Mesenchymal stem cell (in vitro differentiated cells and primary cell): ENCODE data around the gene CCP110.
"Not testable (repeated sequence)": the region's sequence is repeated elsewhere in the genome, so short reads cannot be mapped to it uniquely, and the experiment has no call there.

Source experiments
- DNase-seq: peaks from one replicate; pipeline ENCODE4 v3.0.0-alpha.2; 2013
- H2AFZ ChIP-seq: one replicate; pipeline ENCODE4 v1.6.1; 2013; ENCODE audit warnings: low read depth, mild to moderate bottlenecking, control low read depth, inconsistent platforms, low read length, moderate library complexity
- H2AK5ac ChIP-seq: 2 replicates; pipeline ENCODE4 v1.6.1; 2013; ENCODE audit warnings: low read length, moderate library complexity, mild to moderate bottlenecking, inconsistent platforms; ENCODE audit not compliant: severe bottlenecking
- H2BK120ac ChIP-seq: one replicate; pipeline ENCODE4 v1.6.1; 2013; ENCODE audit warnings: low read depth, mild to moderate bottlenecking, inconsistent platforms, low read length, moderate library complexity
- H2BK12ac ChIP-seq, 2 experiments: one replicate each; pipeline ENCODE4 v1.6.1; 2013; ENCODE audit warnings: inconsistent platforms in 2 of 2, low read length in 2 of 2, mild to moderate bottlenecking in 2 of 2, moderate library complexity in 2 of 2, control low read depth in 1 of 2
- H2BK15ac ChIP-seq: one replicate; pipeline ENCODE4 v1.6.1; 2013; ENCODE audit warnings: mild to moderate bottlenecking, low read depth, inconsistent platforms; ENCODE audit not compliant: poor library complexity, severe bottlenecking
- H2BK5ac ChIP-seq: 2 replicates; pipeline ENCODE4 v1.6.1; 2013; ENCODE audit warnings: low read depth, mild to moderate bottlenecking, low read length, control low read depth, inconsistent platforms; ENCODE audit not compliant: poor library complexity, severe bottlenecking
- H3K14ac ChIP-seq, 2 experiments: one replicate each; pipeline ENCODE4 v1.6.1; 2013; ENCODE audit warnings: inconsistent platforms in 2 of 2, low read length in 2 of 2, control low read depth in 1 of 2, mild to moderate bottlenecking in 1 of 2, moderate library complexity in 1 of 2
- H3K18ac ChIP-seq, 2 experiments: one replicate each; pipeline ENCODE4 v1.6.1; 2013; ENCODE audit warnings: inconsistent platforms in 2 of 2, low read length in 2 of 2, control low read depth in 1 of 2, low read depth in 1 of 2, mild to moderate bottlenecking in 1 of 2
- H3K23ac ChIP-seq, 2 experiments: one replicate each; pipeline ENCODE4 v1.6.1; 2013; ENCODE audit warnings: inconsistent platforms in 2 of 2, low read length in 2 of 2, mild to moderate bottlenecking in 2 of 2, moderate library complexity in 2 of 2, control low read depth in 1 of 2
- H3K27ac ChIP-seq: 2 replicates; pipeline ENCODE4 v1.5.1; 2013; ENCODE audit warnings: mild to moderate bottlenecking, moderate library complexity, low read length, control low read depth, inconsistent platforms; ENCODE audit not compliant: poor library complexity, severe bottlenecking
- H3K27me3 ChIP-seq, 2 experiments: 2 replicates each; pipeline versions ENCODE4 v1.6.1 to v1.7.0; 2013; ENCODE audit warnings: low read length in 2 of 2, mild to moderate bottlenecking in 2 of 2, moderate library complexity in 2 of 2, control low read depth in 1 of 2, inconsistent platforms in 1 of 2; ENCODE audit not compliant: control insufficient read depth in 1 of 2, insufficient read depth in 1 of 2
- H3K36me3 ChIP-seq, 2 experiments: 2 replicates each; pipeline versions ENCODE4 v1.6.1 to v1.7.0; 2013; ENCODE audit warnings: low read length in 2 of 2, control low read depth in 1 of 2, inconsistent platforms in 1 of 2, low read depth in 1 of 2, mild to moderate bottlenecking in 1 of 2; ENCODE audit not compliant: insufficient read depth in 2 of 2, control insufficient read depth in 1 of 2
- H3K4ac ChIP-seq, 2 experiments: one replicate each; pipeline ENCODE4 v1.6.1; 2013; ENCODE audit warnings: inconsistent platforms in 2 of 2, low read length in 2 of 2, mild to moderate bottlenecking in 2 of 2, moderate library complexity in 2 of 2, control low read depth in 1 of 2, low read depth in 1 of 2
- H3K4me1 ChIP-seq: 2 replicates; pipeline ENCODE4 v1.6.1; 2013; ENCODE audit warnings: low read depth, low read length, control low read depth; ENCODE audit not compliant: control insufficient read depth, insufficient read depth
- H3K4me2 ChIP-seq: 2 replicates; pipeline ENCODE4 v1.6.1; 2013; ENCODE audit warnings: low read length, mild to moderate bottlenecking, inconsistent platforms; ENCODE audit not compliant: poor library complexity, severe bottlenecking
- H3K4me3 ChIP-seq, 2 experiments: 2 replicates each; pipeline versions ENCODE4 v1.5.1 to v1.7.0; 2013; ENCODE audit warnings: low read length in 2 of 2, mild to moderate bottlenecking in 2 of 2, control low read depth in 1 of 2, low read depth in 1 of 2; ENCODE audit not compliant: insufficient read depth in 1 of 2
- H3K79me1 ChIP-seq: replicated peaks from 2 replicates; pipeline ENCODE4 v1.6.1; 2013; ENCODE audit warnings: mild to moderate bottlenecking, control low read depth, low read length, inconsistent platforms; ENCODE audit not compliant: poor library complexity, severe bottlenecking
- H3K9ac ChIP-seq: 2 replicates; pipeline ENCODE4 v1.7.0; 2013; ENCODE audit warnings: mild to moderate bottlenecking, low read length, moderate library complexity
- H3K9me3 ChIP-seq: 2 replicates; pipeline ENCODE4 v1.7.0; 2013; ENCODE audit warnings: mild to moderate bottlenecking, low read length; ENCODE audit not compliant: control insufficient read depth
- H4K8ac ChIP-seq: one replicate; pipeline ENCODE4 v1.6.1; 2013; ENCODE audit warnings: inconsistent platforms, mild to moderate bottlenecking, low read length, moderate library complexity
- H4K91ac ChIP-seq: one replicate; pipeline ENCODE4 v1.6.1; 2013; ENCODE audit warnings: mild to moderate bottlenecking, low read length, inconsistent platforms
- WGBS: methylation state at CpG from one replicate; pipeline ENCODE4 v1.1.7; 2013; ENCODE audit warnings: mixed read lengths; 5-methylcytosine and 5-hydroxymethylcytosine counted together

Gene CCP110

GRCh38 chr16:19543278-19543996, 19.7 kb downstream of the CCP110 start:
- H2BK5ac ChIP-seq, H3K27ac ChIP-seq, DNase-seq, H2BK12ac ChIP-seq, H4K8ac ChIP-seq, H2BK120ac ChIP-seq, H3K4me1 ChIP-seq, H3K23ac ChIP-seq, H4K91ac ChIP-seq, H3K9ac ChIP-seq, H3K4me3 ChIP-seq, H2AK5ac ChIP-seq, H3K4me2 ChIP-seq, H2AFZ ChIP-seq, H3K27me3 ChIP-seq, H3K14ac ChIP-seq, H3K18ac ChIP-seq, H3K79me1 ChIP-seq, H3K4ac ChIP-seq, H3K9me3 ChIP-seq, H2BK15ac ChIP-seq: not testable (repeated sequence)
- 93% methylated on average over 10 of the region's 10 CpGs for WGBS
- H3K36me3 ChIP-seq, result peaks cover 8 to 68% of the 10 kb centered on the region in 2 experiments

- Histone ChIP-seq H4K91ac (no peak overlapping the region), H3K4ac (no peak overlapping the region), H3K4me3 (no peak overlapping the region), H3K9me3 (no peaks in the 10 kb centered on the region), H3K14ac (no peak overlapping the region), H3K23ac (no peak overlapping the region), H3K79me1 (peaks cover 5% of the 10 kb centered on the region), H2BK12ac (no peak overlapping the region), H2BK120ac (no peak overlapping the region), H3K9ac (no peak overlapping the region), H4K8ac (no peak overlapping the region), H3K27ac (no peak overlapping the region), H2AK5ac (no peak overlapping the region), H3K36me3 (peaks cover 2 to 72% of the 10 kb centered on the region in 2 experiments), H3K4me1 (no peaks in the 10 kb centered on the region), H3K27me3 (no peaks in the 10 kb centered on the region), H2BK15ac (no peak overlapping the region), H3K18ac (no peak overlapping the region), H3K4me2 (no peak overlapping the region), H2AFZ (no peak overlapping the region), H2BK5ac (no peak overlapping the region)
- no peak for DNase-seq
- WGBS, result 98% methylated on average over 3 of the region's 3 CpGs
These were observed 24.4 kb downstream of the CCP110 start for GRCh38 chr16:19548144-19548543.

GRCh38 chr16:19549673-19550072, 25.9 kb downstream of the CCP110 start:
- no peak overlapping the region for H3K4me3 ChIP-seq
- no peak overlapping the region for H3K23ac ChIP-seq
- peaks cover 8% of the 10 kb centered on the region for H3K79me1 ChIP-seq
- H3K4ac ChIP-seq, result no peak overlapping the region
- H3K14ac ChIP-seq, result no peak overlapping the region
- H2BK15ac ChIP-seq, result no peak overlapping the region
- DNase-seq, result no peak
- H3K9me3 ChIP-seq, result no peaks in the 10 kb centered on the region
- peaks cover 2 to 59% of the 10 kb centered on the region in 2 experiments for H3K36me3 ChIP-seq
- no peak overlapping the region for H3K4me2 ChIP-seq
- H3K27me3 ChIP-seq, result no peaks in the 10 kb centered on the region
- no peak overlapping the region for H2AK5ac ChIP-seq
- no peak overlapping the region for H3K9ac ChIP-seq
- H2BK120ac ChIP-seq, result no peak overlapping the region
- no peak overlapping the region for H3K27ac ChIP-seq
- peaks cover under 1% of the 10 kb centered on the region for H3K4me1 ChIP-seq
- H2BK5ac ChIP-seq, result no peak overlapping the region
- H2BK12ac ChIP-seq, result no peak overlapping the region
- H3K18ac ChIP-seq, result no peak overlapping the region
- H4K8ac ChIP-seq, result no peak overlapping the region
- no peak overlapping the region for H2AFZ ChIP-seq
- no peak overlapping the region for H4K91ac ChIP-seq

- under 1% methylated on average over 48 of the region's 53 CpGs for WGBS
- Histone ChIP-seq H2AFZ (peak within 1 kb of the TSS; percentile 85), H2BK5ac (peak within 1 kb of the TSS; percentile 63), H2AK5ac (peak within 1 kb of the TSS; percentile 6), H3K9ac (peak within 1 kb of the TSS; percentile 99), H4K91ac (peak within 1 kb of the TSS; percentile 78), H3K23ac (peak within 1 kb of the TSS; percentile 23 to 42), H3K4ac (peak within 1 kb of the TSS; percentile 88), H3K9me3 (no peaks in the 10 kb centered on the region), H3K36me3 (peaks cover 0 to 16% of the 10 kb centered on the region in 2 experiments), H4K8ac (peak within 1 kb of the TSS; percentile 95), H3K4me1 (peaks cover 3% of the 10 kb centered on the region), H2BK15ac (peak within 1 kb of the TSS; percentile 90), H3K18ac (peak within 1 kb of the TSS; percentile 89 to 94), H3K27ac (peak within 1 kb of the TSS; percentile 96), H2BK120ac (peak within 1 kb of the TSS; percentile 88), H3K4me3 (peak within 1 kb of the TSS; percentile 75 to 91), H3K4me2 (peak within 1 kb of the TSS; percentile 75), H3K79me1 (peaks cover 17% of the 10 kb centered on the region), H3K14ac (peak within 1 kb of the TSS in 1 of 2 experiments; percentile 73), H3K27me3 (no peaks in the 10 kb centered on the region), H2BK12ac (peak within 1 kb of the TSS in 1 of 2 experiments; percentile 54)
- DNase-seq, result peak; percentile 99
These were observed 31.6 kb downstream of the CCP110 start, which contains the start of gene VPS35L for GRCh38 chr16:19555186-19555937. TSS of gene VPS35L (plus strand) at chr16:19555703. CDS start at chr16:19555730, 27 bp downstream.
